ENCODE data around the gene HOXA3. TPM values are rescaled to one million over a fixed set of nuclear protein-coding genes. Genes with fewer than 3 reads are reported as not detected.

Gene HOXA3
- total and polyA plus RNA-seq, 9 of the 15 experiments (the other 6 are each of a cell fraction or from before 2014, with no cell fraction given): 0.04 to 0.13 TPM; not detected in 7

DNA sequence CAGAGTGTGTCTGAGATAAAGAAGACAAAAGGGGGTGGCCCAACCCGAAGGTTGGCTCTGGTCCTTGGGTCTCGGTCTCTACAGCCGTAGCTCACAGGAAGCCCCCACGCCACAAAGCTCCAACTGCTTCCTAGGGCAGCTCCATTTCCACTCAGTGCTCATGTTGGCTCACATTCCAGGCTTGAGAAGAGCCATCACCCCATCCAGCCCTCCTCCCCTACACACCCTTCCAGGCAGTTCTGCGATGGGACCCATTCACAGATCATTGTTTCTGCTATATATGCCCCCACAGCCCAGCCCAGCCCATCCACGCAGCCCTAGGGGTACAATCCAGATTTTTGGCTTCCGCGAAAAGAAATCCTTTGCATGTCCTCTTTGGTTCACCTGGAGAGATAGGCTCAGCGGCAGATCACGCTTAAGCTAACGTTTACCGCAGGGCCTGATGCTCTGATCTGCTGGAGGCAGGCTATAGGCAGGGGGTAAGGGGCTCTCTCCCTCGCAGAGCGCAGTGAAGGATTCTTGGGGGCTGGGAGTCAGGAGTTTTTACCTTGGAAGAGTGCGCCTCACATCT lies 38.9 kb upstream of the HOXA3 start:
- Histone ChIP-seq H3K9me1 (ENCODE audit: control insufficient read depth, insufficient read depth, low read length) (no peaks in the 10 kb centered on the region), H3K9me3 (replicated peaks; ENCODE audit: control insufficient read depth, insufficient read depth, low read depth, low read length) (no peaks in the 10 kb centered on the region), H4K20me1 (replicated peaks; ENCODE audit: control insufficient read depth, insufficient read depth, low read length) (no peaks in the 10 kb centered on the region), H3K4me3 (no peak overlapping the region), H3K9ac (ENCODE audit: insufficient read depth in 1 of 2, low read depth in 2 of 2, low read length in 2 of 2) (no peak overlapping the region), H3K27ac (ENCODE audit: extremely low read depth, low read depth, low read length) (no peak overlapping the region), H2AFZ (ENCODE audit: low read depth, low read length) (no peak overlapping the region), H3K27me3 (ENCODE audit: control insufficient read depth in 2 of 2, insufficient read depth in 2 of 2, low read length in 2 of 2) (peaks cover 34 to 62% of the 10 kb centered on the region in 2 experiments), H3K36me3 (ENCODE audit: control insufficient read depth, insufficient read depth, low read length) (no peaks in the 10 kb centered on the region), H3K4me2 (ENCODE audit: insufficient read depth, low read length) (no peak overlapping the region), H3K79me2 (ENCODE audit: control insufficient read depth, insufficient read depth, low read length) (no peaks in the 10 kb centered on the region), H3K4me1 (replicated peaks in 1 of 2; ENCODE audit: control insufficient read depth in 2 of 2, insufficient read depth in 2 of 2, low read length in 2 of 2) (peaks cover 0 to 18% of the 10 kb centered on the region in 2 experiments; a peak in 2 of 5 replicates)
- DNase-seq (ENCODE audit: extremely low read depth in 1 of 4, low spot score in 3 of 4) (no peak), FAIRE-seq (no peak), ATAC-seq (no peak)
- intact Hi-C loops (cut with micrococcal nuclease): no loop called here
- TF ChIP-seq PTTG1 (tag; IDR thresholded peaks at IDR 0.05; ENCODE audit: low read depth) (no peak), MYC (IDR thresholded peaks at IDR 0.05; ENCODE audit: low read depth, low read length) (no peak), MYC (CRISPR knock-in tag; IDR thresholded peaks at IDR 0.05; ENCODE audit: borderline replicate concordance, low read depth) (no peak), ZNF354B (CRISPR knock-in tag; IDR thresholded peaks at IDR 0.05) (no peak), ATF7 (IDR thresholded peaks at IDR 0.05) (no peak), ZNF23 (CRISPR knock-in tag; IDR thresholded peaks at IDR 0.05) (no peak), XRCC5 (IDR thresholded peaks at IDR 0.05; ENCODE audit: low read depth, low read length) (no peak), CTBP1 (IDR thresholded peaks at IDR 0.05; ENCODE audit: borderline replicate concordance) (no peak), MXI1 (IDR thresholded peaks at IDR 0.05; ENCODE audit: low read depth, low read length) (no peak), TBL1XR1 (IDR thresholded peaks at IDR 0.05; ENCODE audit: low read length in 2 of 2) (no peak), POLR2G (IDR thresholded peaks at IDR 0.05; ENCODE audit: low read depth, low read length) (no peak), OTX1 (CRISPR knock-in tag; IDR thresholded peaks at IDR 0.05) (no peak), TCFL5 (CRISPR knock-in tag; conservative IDR thresholded peaks at IDR 0.05) (no peak), HDAC1 (IDR thresholded peaks at IDR 0.05) (no peak), ZNF408 (CRISPR knock-in tag; IDR thresholded peaks at IDR 0.05; ENCODE audit: low read depth) (no peak), FOXK1 (CRISPR knock-in tag; IDR thresholded peaks at IDR 0.05; ENCODE audit: borderline replicate concordance) (no peak), HOXB6 (CRISPR knock-in tag; IDR thresholded peaks at IDR 0.05; ENCODE audit: borderline replicate concordance) (no peak), PPARD (CRISPR knock-in tag; IDR thresholded peaks at IDR 0.05) (no peak)
- TF ChIP-seq, protein P1, sequence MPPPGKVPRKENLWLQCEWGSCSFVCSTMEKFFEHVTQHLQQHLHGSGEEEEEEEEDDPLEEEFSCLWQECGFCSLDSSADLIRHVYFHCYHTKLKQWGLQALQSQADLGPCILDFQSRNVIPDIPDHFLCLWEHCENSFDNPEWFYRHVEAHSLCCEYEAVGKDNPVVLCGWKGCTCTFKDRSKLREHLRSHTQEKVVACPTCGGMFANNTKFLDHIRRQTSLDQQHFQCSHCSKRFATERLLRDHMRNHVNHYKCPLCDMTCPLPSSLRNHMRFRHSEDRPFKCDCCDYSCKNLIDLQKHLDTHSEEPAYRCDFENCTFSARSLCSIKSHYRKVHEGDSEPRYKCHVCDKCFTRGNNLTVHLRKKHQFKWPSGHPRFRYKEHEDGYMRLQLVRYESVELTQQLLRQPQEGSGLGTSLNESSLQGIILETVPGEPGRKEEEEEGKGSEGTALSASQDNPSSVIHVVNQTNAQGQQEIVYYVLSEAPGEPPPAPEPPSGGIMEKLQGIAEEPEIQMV (tag; conservative IDR thresholded peaks at IDR 0.05; ENCODE audit: low read depth): no peak
- TF ChIP-seq, protein P2, sequence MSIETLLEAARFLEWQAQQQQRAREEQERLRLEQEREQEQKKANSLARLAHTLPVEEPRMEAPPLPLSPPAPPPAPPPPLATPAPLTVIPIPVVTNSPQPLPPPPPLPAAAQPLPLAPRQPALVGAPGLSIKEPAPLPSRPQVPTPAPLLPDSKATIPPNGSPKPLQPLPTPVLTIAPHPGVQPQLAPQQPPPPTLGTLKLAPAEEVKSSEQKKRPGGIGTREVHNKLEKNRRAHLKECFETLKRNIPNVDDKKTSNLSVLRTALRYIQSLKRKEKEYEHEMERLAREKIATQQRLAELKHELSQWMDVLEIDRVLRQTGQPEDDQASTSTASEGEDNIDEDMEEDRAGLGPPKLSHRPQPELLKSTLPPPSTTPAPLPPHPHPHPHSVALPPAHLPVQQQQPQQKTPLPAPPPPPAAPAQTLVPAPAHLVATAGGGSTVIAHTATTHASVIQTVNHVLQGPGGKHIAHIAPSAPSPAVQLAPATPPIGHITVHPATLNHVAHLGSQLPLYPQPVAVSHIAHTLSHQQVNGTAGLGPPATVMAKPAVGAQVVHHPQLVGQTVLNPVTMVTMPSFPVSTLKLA (conservative IDR thresholded peaks at IDR 0.05): no peak
- BruUV-seq (replicated peaks): no TSS peak
- ChIA-PET POLR2A (no interaction called here), CTCF (ENCODE audit: low intra/inter-chr PET ratio) (no interaction called here)
- 5% methylated on average over 15 of the region's 15 CpGs for WGBS (ENCODE audit: insufficient coverage, low coverage, missing lambda C conversion rate)
- in situ Hi-C loops (cut with MboI): no loop called here

All from K562 (cell line).